Thymus (tissue), 11 donors: ENCODE results near the gene ZNF441. TPM values are rescaled to one million over a fixed set of nuclear protein-coding genes. Genes with fewer than 3 reads are reported as not detected.

Source experiments
- DNase-seq, 9 donors: peaks; one replicate each; pipeline ENCODE4 v3.0.0-alpha.2; 2013; ENCODE audit warnings: low spot score in 9 of 9, low read depth in 6 of 9, missing footprints in 1 of 9
- H3K27ac ChIP-seq, 2 donors: one replicate each; pipeline ENCODE4 v1.5.1; 2013; ENCODE audit warnings: control low read depth in 1 of 2, low read depth in 1 of 2, low read length in 1 of 2, mild to moderate bottlenecking in 1 of 2, moderate library complexity in 1 of 2
- H3K27me3 ChIP-seq, 2 donors: one replicate each; pipeline ENCODE4 v1.5.1; 2013; ENCODE audit warnings: low read length in 1 of 2; ENCODE audit not compliant: control insufficient read depth in 2 of 2, insufficient read depth in 1 of 2
- H3K36me3 ChIP-seq, 2 donors: one replicate each; pipeline ENCODE4 v1.5.1; 2013; ENCODE audit warnings: low read length in 1 of 2, mild to moderate bottlenecking in 1 of 2, moderate library complexity in 1 of 2; ENCODE audit not compliant: control insufficient read depth in 2 of 2, insufficient read depth in 2 of 2
- H3K4me1 ChIP-seq, 2 donors: one replicate each; pipeline ENCODE4 v1.5.1; 2013; ENCODE audit warnings: low read length in 2 of 2; ENCODE audit not compliant: control insufficient read depth in 2 of 2, insufficient read depth in 2 of 2
- H3K4me3 ChIP-seq, 2 donors: one replicate each; pipeline ENCODE4 v1.5.1; 2013; ENCODE audit warnings: low read length in 2 of 2, control low read depth in 1 of 2, mild to moderate bottlenecking in 1 of 2
- H3K9me3 ChIP-seq, 2 donors: one replicate each; pipeline ENCODE4 v1.5.1; 2013; ENCODE audit warnings: low read length in 1 of 2, mild to moderate bottlenecking in 1 of 2; ENCODE audit not compliant: control insufficient read depth in 2 of 2, insufficient read depth in 1 of 2
- WGBS: extraction: QIAGEN DNeasy Blood & Tissue Kit; methylation state at CpG from one replicate; pipeline ENCODE4 v1.1.7; 2013; 5-methylcytosine and 5-hydroxymethylcytosine counted together
- polyA plus RNA-seq: library from polyadenylated mRNA; stranded (reverse); fragments of 200-250 nt; gene quantifications from one replicate; pipeline ENCODE4 v1.2.3, GENCODE V29; 2013
- total RNA-seq: library from RNA; stranded (reverse); fragments of 120-200 nt; gene quantifications from one replicate; pipeline ENCODE4 v1.2.4, GENCODE V29; 2013
- donor health status: healthy.

Gene ZNF441
- total and polyA plus RNA-seq, 2 donors: 7.7 to 9.0 TPM

GRCh38 chr19:11738746-11739620 lies 27.8 kb upstream of the ZNF441 start, which contains the start of gene ZNF823:
ZNF823 (minus strand) TSS chr19:11738946; CDS start chr19:11738819, 127 bp downstream.
- Histone ChIP-seq H3K4me3 (peak within 1 kb of the TSS; percentile 74 to 92), H3K9me3 (no peaks in the 10 kb centered on the region), H3K27me3 (no peaks in the 10 kb centered on the region), H3K4me1 (peaks cover 4 to 21% of the 10 kb centered on the region in 2 donors), H3K27ac (peak within 1 kb of the TSS; percentile 70 to 77), H3K36me3 (peaks cover 0 to 5% of the 10 kb centered on the region in 2 donors)
- DNase-seq: peak; percentile 96 to 100 (median 99)
- 1% methylated on average over 35 of the region's 35 CpGs for WGBS

DNA sequence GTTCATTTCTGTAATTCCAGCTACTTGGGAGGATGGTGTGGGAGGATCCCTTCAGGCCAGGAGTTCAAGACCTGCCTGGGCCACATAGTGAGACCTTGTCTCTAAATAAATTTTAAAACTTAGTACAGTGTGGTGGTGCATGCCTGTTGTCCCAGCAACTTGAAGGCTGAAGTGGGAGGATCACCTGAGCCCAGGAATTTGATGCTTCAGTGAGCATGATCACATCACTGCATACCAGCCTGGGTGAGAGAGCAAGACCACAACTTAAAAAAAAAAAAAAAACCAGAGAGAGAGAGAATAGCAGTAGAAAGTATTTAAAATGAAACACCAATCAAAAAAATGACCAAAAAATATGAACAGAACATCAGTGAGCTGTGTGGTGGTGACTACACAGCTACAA lies 20.9 kb upstream of the ZNF441 start:
- no peak for DNase-seq
- H3K27ac ChIP-seq: no peak overlapping the region
- no peak overlapping the region for H3K4me3 ChIP-seq
- no peaks in the 10 kb centered on the region for H3K27me3 ChIP-seq
- no peaks in the 10 kb centered on the region for H3K4me1 ChIP-seq
- no peaks in the 10 kb centered on the region for H3K9me3 ChIP-seq
- no peaks in the 10 kb centered on the region for H3K36me3 ChIP-seq

- no peak overlapping the region for H3K4me3 ChIP-seq
- no peaks in the 10 kb centered on the region for H3K36me3 ChIP-seq
- H3K4me1 ChIP-seq: no peaks in the 10 kb centered on the region
- no peak for DNase-seq
- no peak overlapping the region for H3K27ac ChIP-seq
- H3K27me3 ChIP-seq: no peaks in the 10 kb centered on the region
- no peaks in the 10 kb centered on the region for H3K9me3 ChIP-seq
- WGBS: 87% methylated on average over 1 of the region's 1 CpG
Observed at GRCh38 chr19:11747277-11747676, 19.5 kb upstream of the ZNF441 start.

DNA sequence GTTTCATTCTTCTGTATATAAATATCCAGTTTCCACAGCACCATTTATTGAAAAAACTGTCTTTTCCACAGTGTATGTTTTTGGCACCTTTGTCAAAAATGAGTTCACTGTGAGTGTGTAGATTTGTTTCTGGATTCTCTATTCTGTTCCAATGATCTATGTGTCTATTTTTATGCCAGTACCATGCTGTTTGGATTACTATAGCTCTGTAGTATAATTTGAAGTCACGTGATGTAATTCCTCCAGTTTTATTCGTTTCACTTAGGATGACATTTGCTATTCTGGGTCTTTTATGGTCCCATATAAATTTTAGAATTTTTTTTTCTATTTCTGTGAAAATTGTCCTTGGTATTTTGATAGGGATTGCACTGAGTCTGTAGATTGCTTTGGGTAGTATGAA lies 17.0 kb upstream of the ZNF441 start:
- H3K9me3 ChIP-seq: no peaks in the 10 kb centered on the region
- 41% methylated on average over 2 of the region's 2 CpGs for WGBS

GRCh38 chr19:11752244-11752736 lies 14.5 kb upstream of the ZNF441 start:
- DNase-seq: no peak
- 71% methylated on average over 2 of the region's 2 CpGs for WGBS
- Histone ChIP-seq H3K27me3 (no peaks in the 10 kb centered on the region), H3K36me3 (no peaks in the 10 kb centered on the region), H3K4me3 (no peak overlapping the region), H3K9me3 (no peaks in the 10 kb centered on the region), H3K4me1 (no peaks in the 10 kb centered on the region), H3K27ac (no peak overlapping the region)

More for the DNA sequence above, 17.0 kb upstream of the ZNF441 start:
- no peak for DNase-seq
- no peaks in the 10 kb centered on the region for H3K27me3 ChIP-seq
- no peaks in the 10 kb centered on the region for H3K36me3 ChIP-seq
- H3K27ac ChIP-seq: no peak overlapping the region
- no peaks in the 10 kb centered on the region for H3K4me1 ChIP-seq
- H3K4me3 ChIP-seq: no peak overlapping the region

- 94% methylated on average over 4 of the region's 4 CpGs for WGBS
- Histone ChIP-seq H3K9me3 (peaks cover 0 to 5% of the 10 kb centered on the region in 2 donors), H3K4me1 (no peaks in the 10 kb centered on the region), H3K27me3 (no peaks in the 10 kb centered on the region), H3K36me3 (no peaks in the 10 kb centered on the region), H3K4me3 (no peak overlapping the region), H3K27ac (no peak overlapping the region)
- no peak for DNase-seq
Observed at GRCh38 chr19:11754663-11755062, 12.1 kb upstream of the ZNF441 start.

GRCh38 chr19:11756965-11757364 lies 9.8 kb upstream of the ZNF441 start:
- 86% methylated on average over 1 of the region's 1 CpG for WGBS
- no peaks in the 10 kb centered on the region for H3K36me3 ChIP-seq
- no peak for DNase-seq
- H3K27ac ChIP-seq: no peak overlapping the region
- no peaks in the 10 kb centered on the region for H3K4me1 ChIP-seq
- peaks cover 0 to 5% of the 10 kb centered on the region in 2 donors for H3K9me3 ChIP-seq
- H3K27me3 ChIP-seq: no peaks in the 10 kb centered on the region
- H3K4me3 ChIP-seq: no peak overlapping the region

GRCh38 chr19:11759805-11760204 lies 7.0 kb upstream of the ZNF441 start:
- no peak overlapping the region for H3K4me3 ChIP-seq
- H3K27ac ChIP-seq: no peak overlapping the region
- no peaks in the 10 kb centered on the region for H3K36me3 ChIP-seq
- H3K4me1 ChIP-seq: no peaks in the 10 kb centered on the region
- 86% methylated on average over 7 of the region's 7 CpGs for WGBS
- DNase-seq: no peak
- peaks cover 0 to 5% of the 10 kb centered on the region in 2 donors for H3K9me3 ChIP-seq
- no peaks in the 10 kb centered on the region for H3K27me3 ChIP-seq

- H3K27ac ChIP-seq: no peak overlapping the region
- DNase-seq: no peak
- peaks cover 0 to 5% of the 10 kb centered on the region in 2 donors for H3K9me3 ChIP-seq
- no peak overlapping the region for H3K4me3 ChIP-seq
- peaks cover 0 to 7% of the 10 kb centered on the region in 2 donors for H3K27me3 ChIP-seq
- WGBS: 81% methylated on average over 3 of the region's 3 CpGs
- H3K4me1 ChIP-seq: peaks cover 5 to 11% of the 10 kb centered on the region in 2 donors
- H3K36me3 ChIP-seq: no peaks in the 10 kb centered on the region
Observed at GRCh38 chr19:11763117-11763516, 3.7 kb upstream of the ZNF441 start.
